GM12873 (cell line): Measurements from ENCODE around the gene SLC6A12.
A peak's percentile ranks its signal among the peaks of the same experiment; 100 is the strongest.

Source experiments
- CTCF ChIP-seq: IDR thresholded peaks from 2 replicates; pipeline ENCODE4 v1.5.1; 2012; ENCODE audit warnings: low read depth, mild to moderate bottlenecking, moderate library complexity, low read length, control low read depth; ENCODE audit not compliant: insufficient read depth; ENCODE audit errors: missing control alignments

SLC6A12 gene

DNA sequence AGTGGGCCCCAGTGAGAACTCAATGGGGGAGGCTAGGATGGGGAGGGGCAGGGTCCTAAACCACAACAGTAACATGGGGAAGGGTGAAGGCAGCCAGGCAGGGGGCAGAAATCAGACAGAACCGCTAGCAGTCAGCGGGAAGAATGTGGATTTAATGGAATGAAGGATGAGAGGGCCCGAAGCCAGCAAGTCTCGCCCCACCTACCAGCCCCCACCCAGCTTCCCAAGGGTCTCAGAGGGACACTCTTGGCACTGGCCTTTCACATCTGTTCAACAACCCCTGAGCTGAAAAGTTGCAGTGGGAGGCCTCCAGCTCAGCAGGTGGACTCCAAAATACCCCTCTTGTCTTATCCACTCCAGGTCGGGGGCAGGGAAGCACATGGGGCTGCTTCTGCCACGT, 6.5 kb upstream of the SLC6A12 start:
- TF ChIP-seq CTCF: no peak

- peak; percentile 83 for TF ChIP-seq CTCF
These were observed 6.0 kb upstream of the SLC6A12 start for GRCh38 chr12:219891-220352.

DNA sequence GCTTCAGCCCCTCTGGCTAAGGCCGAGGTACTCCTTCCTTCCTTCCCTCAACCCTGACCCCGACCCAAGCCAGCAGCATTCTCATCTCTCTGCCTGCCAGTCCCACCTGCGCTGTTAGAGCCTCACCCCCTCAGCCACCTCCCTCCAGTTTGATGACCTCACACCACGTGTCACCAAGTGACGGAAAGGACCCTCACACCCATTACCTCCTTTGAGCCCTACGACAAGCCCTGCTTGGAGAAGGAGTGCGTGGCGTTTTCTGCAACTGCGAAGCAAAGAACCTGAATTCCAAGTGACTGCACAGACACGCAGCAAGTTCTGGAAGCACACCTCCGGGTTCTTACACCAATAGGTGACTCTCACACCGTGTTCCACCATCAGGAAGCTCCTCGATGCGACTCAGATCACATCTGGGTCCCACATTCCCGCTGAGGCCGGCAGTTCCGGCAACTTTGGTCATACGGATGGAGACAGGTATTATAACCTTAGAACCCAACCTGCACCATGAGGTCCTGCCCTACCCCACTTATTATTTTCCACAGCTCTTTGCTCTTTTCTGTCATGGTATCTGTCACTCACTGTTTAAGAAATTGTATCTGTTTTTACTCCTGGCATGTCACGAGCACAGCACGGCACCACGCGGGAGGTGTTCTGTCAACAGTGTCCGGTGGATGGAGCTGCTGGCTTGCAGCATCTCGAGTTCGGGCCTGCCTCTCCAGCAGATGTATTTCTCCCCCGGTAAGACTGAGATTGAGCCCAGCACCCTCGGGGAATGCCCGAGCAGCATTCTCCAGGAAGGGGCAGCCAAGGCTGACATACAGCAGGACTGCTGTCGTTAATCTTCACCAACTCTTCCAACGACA, 5.0 kb upstream of the SLC6A12 start:
- TF ChIP-seq CTCF: no peak

DNA sequence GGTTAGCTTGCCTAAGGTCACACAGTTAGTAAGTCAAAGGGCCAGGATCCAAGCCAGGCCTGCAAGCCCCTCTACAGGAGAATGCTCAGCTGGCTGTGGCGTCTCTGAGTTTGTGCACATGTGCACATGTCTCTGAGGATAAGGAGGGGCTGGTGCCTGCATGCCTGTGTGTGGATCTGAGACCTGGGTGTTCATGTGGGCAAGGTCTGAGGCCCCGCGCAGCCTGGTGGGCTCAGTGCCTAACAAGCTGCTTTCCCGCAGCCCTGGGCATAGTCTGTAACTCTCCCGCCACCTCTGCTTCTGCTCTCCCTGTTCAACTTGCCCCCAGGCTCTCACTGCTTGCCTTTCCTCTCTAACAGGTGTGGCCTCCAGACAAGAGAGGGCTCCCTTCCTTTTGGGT, 4.3 kb upstream of the SLC6A12 start:
- TF ChIP-seq CTCF: no peak

- TF ChIP-seq CTCF: no peak
These were observed 1.2 kb upstream of the SLC6A12 start for GRCh38 chr12:215116-215515.

DNA sequence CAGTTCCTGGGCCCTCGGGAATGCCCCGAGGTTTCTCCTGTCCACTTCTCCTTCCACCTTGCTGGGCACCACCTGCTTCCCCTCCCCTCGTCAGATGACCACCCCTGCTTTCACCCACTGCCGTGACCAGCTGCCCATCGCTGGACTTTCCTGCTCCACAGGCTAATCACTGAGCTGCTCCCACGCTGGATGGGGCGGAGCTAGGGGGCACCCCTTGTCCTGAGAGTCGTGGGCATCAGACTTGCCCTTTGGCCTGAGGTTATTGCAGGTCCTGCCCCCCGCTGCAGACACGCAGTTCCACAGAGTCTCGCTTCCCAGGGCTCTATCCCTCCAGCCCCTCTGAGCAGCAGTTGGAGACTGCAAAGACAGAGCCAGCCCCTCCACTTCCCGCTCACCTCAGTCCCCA, 427 bp downstream of the SLC6A12 start:
- TF ChIP-seq CTCF: no peak

GRCh38 chr12:212715-213526, 1.0 kb downstream of the SLC6A12 start:
- TF ChIP-seq CTCF: no peak
